ENCODE measurements around the gene PAM. TPM values are rescaled to one million over a fixed set of nuclear protein-coding genes. Genes with fewer than 3 reads are reported as not detected.

Gene PAM
- total RNA-seq, 2 experiments from 2014 or later = 63.4 to 65.8 TPM

GRCh38 chr5:102971676-102972293 is 216.7 kb downstream of the PAM start:
- Mint-ChIP-seq H3K27ac (no peak overlapping the region), H3K36me3 (ENCODE audit: low read depth) (peaks cover 10% of the 10 kb centered on the region), H3K4me1 (ENCODE audit: low read depth) (no peaks in the 10 kb centered on the region), H3K9me3 (no peaks in the 10 kb centered on the region), H3K4me3 (no peak overlapping the region), H3K27me3 (no peaks in the 10 kb centered on the region)
- ATAC-seq (no peak), DNase-seq (no peak)
- POLR2A ChIA-PET = no interaction called here
- TF ChIP-seq CTCF (IDR thresholded peaks at IDR 0.05) = no peak
- intact Hi-C loops (cut with micrococcal nuclease) = no loop called here
- CTCF ChIA-PET = interaction anchor here (1.4 to 1.7 kb wide), 3 partner anchors 50 to 290 kb away, joined by 3 to 9 read pairs (median 4); no protein-coding TSS in a partner anchor

DNA sequence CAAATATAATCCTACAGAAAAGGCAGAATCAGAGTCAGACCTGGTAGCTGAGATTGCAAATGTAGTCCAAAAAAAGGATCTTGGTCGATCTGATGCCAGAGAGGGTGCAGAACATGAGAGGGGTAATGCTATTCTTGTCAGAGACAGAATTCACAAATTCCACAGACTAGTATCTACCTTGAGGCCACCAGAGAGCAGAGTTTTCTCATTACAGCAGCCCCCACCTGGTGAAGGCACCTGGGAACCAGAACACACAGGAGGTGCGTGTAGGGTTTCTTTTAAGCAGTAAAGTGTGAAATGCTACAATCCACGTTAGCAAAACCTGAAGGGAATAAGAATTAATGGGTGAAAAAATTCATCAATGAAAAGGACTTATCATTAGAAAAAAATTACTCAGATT is 219.1 kb downstream of the PAM start:
- TF ChIP-seq CTCF (IDR thresholded peaks at IDR 0.05) = no peak
- Mint-ChIP-seq H3K36me3 (ENCODE audit: low read depth) (peaks cover 14% of the 10 kb centered on the region), H3K27me3 (no peaks in the 10 kb centered on the region), H3K27ac (no peak overlapping the region), H3K4me1 (ENCODE audit: low read depth) (no peaks in the 10 kb centered on the region), H3K9me3 (no peaks in the 10 kb centered on the region), H3K4me3 (no peak overlapping the region)
- intact Hi-C loops (cut with micrococcal nuclease) = no loop called here
- DNase-seq = no peak
- no peak for ATAC-seq
- POLR2A ChIA-PET = no interaction called here
- CTCF ChIA-PET = interaction anchor here (1.7 kb wide), 1 partner anchor 165 kb away, joined by 4 read pairs; no protein-coding TSS in a partner anchor

DNA sequence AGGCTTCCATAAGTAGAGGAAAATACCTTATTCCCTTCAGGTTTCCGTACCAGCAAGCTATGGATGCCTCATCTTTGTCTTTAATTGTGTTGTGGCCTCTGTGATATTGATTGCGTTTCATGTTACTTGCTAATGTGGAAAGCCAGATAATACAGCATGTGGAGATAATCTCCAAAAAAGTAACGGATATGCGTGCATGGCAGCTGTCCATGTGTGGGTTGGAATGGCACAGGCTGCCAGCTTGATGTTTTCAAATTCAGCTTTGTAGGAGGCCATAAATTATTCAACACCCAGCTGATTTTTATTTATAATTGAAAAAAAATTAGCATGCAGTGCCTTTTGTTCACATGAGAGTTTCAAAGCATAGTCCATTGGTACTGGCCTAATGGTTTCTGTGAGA is 219.9 kb downstream of the PAM start:
- no peak for ATAC-seq
- CTCF ChIA-PET = no interaction called here
- POLR2A ChIA-PET = no interaction called here
- no peak for TF ChIP-seq CTCF (IDR thresholded peaks at IDR 0.05)
- H3K9me3 Mint-ChIP-seq = no peaks in the 10 kb centered on the region
- peaks cover 14% of the 10 kb centered on the region for H3K36me3 Mint-ChIP-seq (ENCODE audit: low read depth)
- DNase-seq = no peak
- H3K27me3 Mint-ChIP-seq = no peaks in the 10 kb centered on the region
- H3K4me3 Mint-ChIP-seq = no peak overlapping the region
- intact Hi-C loops (cut with micrococcal nuclease) = no loop called here
- no peak overlapping the region for H3K27ac Mint-ChIP-seq
- H3K4me1 Mint-ChIP-seq (ENCODE audit: low read depth) = no peaks in the 10 kb centered on the region

- no peak overlapping the region for H3K4me3 Mint-ChIP-seq
- POLR2A ChIA-PET = no interaction called here
- no peak for DNase-seq
- H3K27ac Mint-ChIP-seq = no peak overlapping the region
- intact Hi-C loops (cut with micrococcal nuclease) = no loop called here
- no peak for ATAC-seq
- H3K27me3 Mint-ChIP-seq = no peaks in the 10 kb centered on the region
- no peak for TF ChIP-seq CTCF (IDR thresholded peaks at IDR 0.05)
- no peaks in the 10 kb centered on the region for H3K9me3 Mint-ChIP-seq
- H3K36me3 Mint-ChIP-seq (ENCODE audit: low read depth) = peaks cover 16% of the 10 kb centered on the region
- CTCF ChIA-PET = no interaction called here
- H3K4me1 Mint-ChIP-seq (ENCODE audit: low read depth) = no peaks in the 10 kb centered on the region
These were observed 220.5 kb downstream of the PAM start for GRCh38 chr5:102975457-102976182.

DNA sequence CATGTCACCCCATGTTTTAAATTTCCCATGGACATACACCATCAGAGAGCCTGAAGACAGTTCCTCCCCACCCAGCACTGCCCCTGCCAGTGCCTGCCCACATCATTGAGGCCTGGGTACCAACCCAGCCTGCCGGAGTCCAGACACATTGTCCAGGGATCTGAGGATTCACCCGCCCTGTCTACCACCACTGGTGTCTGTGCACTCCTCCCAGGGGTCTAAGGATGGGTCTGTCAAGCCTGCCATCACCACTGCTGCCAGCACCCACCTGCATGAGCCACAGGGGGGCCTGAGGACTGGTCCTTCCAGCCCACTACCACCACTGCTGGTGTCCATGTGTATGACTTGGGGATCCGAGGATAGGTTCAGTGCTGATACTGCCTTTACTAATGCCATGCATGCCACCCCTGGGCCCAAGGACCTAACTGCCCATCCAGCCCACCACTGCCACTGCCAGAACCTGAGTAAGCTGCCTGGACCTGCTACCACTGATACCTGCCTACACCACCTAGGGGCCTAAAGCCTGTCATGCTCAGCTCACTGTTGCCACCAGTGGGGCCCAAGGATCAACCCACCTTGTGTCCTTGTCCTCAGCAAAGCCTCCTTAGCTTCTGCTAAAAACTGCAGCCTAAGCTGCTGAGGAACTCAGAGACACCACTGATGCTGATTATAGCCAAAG is 227.0 kb downstream of the PAM start:
- H3K27me3 Mint-ChIP-seq = no peaks in the 10 kb centered on the region
- ATAC-seq = no peak
- peaks cover 29% of the 10 kb centered on the region for H3K36me3 Mint-ChIP-seq (ENCODE audit: low read depth)
- no peak overlapping the region for H3K27ac Mint-ChIP-seq
- no peak for DNase-seq
- intact Hi-C loops (cut with micrococcal nuclease) = no loop called here
- H3K4me3 Mint-ChIP-seq = no peak overlapping the region
- H3K9me3 Mint-ChIP-seq = peaks cover 7% of the 10 kb centered on the region
- no peak for TF ChIP-seq CTCF (IDR thresholded peaks at IDR 0.05)
- CTCF ChIA-PET = no interaction called here
- no peaks in the 10 kb centered on the region for H3K4me1 Mint-ChIP-seq (ENCODE audit: low read depth)
- POLR2A ChIA-PET = no interaction called here
